NCI-H2196 treated with DMSO at 0.1 percent for 48 hours (cell line): ENCODE measurements around the gene PACRG.

Experiments used
- DNase-seq: peaks from one replicate; lab custom pipeline; 2025; ENCODE audit not compliant: unreplicated experiment; lab: John Stamatoyannopoulos, UW

Gene PACRG

GRCh38 chr6:162709431-162709830 lies 18.3 kb upstream of the PACRG start:
- DNase-seq: no peak

- DNase-seq: no peak
Observed at GRCh38 chr6:162710419-162710818, 17.4 kb upstream of the PACRG start.

DNA sequence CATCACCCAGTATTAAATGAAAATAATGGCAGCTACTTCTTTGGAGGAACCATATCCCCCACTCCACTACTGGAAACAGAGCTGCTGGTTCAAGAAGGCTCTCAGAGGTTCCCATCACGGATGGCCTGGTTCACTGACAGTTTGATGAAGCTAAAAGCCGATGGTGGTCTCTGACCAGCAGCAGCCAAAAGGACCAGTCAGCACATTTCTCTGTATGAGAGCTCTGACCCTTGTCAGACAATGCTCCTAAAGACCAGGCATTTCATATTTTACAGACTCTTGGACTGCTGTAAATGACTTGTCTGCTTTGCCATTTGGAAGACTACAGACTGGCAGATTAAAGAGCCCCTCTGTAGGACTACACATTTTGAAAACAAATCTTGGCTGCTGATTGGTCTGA lies 16.8 kb upstream of the PACRG start:
- DNase-seq: no peak

DNA sequence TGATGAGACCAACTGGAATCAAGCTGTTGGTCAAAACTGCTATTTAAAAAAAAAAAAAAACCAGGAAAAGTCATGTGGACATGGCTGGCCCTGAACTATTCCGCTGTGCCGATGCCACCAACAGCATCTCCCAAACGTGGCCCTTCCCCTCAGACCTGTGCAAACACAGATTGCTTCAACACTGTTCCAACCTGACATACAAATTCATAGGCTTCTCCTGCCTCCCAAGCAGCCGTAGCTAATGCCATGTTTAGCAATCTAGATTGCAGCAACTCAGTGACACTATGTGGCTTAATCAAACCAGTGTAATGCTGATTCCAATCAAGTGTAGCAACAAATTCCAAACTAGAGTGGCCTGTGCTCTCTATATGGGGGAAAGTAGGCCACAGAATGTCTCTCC lies 16.4 kb upstream of the PACRG start:
- DNase-seq: no peak

GRCh38 chr6:162712694-162713093 lies 15.1 kb upstream of the PACRG start:
- no peak for DNase-seq

GRCh38 chr6:162713974-162714780 lies 13.6 kb upstream of the PACRG start:
- no peak for DNase-seq

DNA sequence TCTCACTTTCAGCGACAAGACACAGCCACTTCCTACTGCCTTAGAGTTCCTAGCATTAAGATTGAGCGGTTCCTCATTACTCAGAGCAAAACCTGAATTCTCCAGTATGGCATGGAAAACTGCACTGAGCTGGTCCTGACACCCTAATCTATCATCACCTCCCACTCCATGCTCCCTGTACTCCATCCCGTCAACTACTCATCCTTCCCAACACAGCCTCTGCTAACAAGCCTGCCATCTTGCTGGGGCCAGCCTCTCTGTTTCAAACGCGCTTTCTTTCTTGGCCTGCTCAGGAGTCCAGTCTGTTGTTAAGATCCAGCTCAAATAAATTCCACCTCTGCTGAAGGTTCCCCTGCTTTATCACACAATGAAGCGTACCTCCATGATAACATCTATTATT lies 12.2 kb upstream of the PACRG start:
- DNase-seq: no peak

GRCh38 chr6:162719528-162719927 lies 8.2 kb upstream of the PACRG start:
- DNase-seq: no peak

- DNase-seq: no peak
Observed at GRCh38 chr6:162721404-162721687, 6.4 kb upstream of the PACRG start.

DNA sequence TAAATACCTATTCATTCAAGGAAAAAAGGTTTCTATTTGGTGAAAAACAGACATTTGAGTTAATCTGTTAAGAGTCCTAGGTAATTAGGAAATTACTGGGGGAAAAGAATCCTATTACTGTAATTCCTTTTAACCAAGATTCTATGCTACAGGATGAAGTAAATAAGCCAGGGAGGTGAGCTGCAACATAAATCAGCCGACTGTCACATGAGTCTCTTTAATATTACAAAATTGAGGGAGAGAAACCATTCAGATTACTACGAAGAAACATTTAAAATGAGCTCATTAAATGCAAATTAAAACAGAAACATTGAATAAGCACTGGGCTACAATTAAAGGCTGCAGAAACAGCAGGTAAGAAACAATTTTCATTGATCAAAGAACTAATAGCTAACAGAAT lies 5.5 kb upstream of the PACRG start:
- no peak for DNase-seq

GRCh38 chr6:162722633-162723032 lies 5.1 kb upstream of the PACRG start:
- no peak for DNase-seq

- DNase-seq: no peak
Observed at GRCh38 chr6:162726947-162727321, 840 bp upstream of the PACRG start.

DNA sequence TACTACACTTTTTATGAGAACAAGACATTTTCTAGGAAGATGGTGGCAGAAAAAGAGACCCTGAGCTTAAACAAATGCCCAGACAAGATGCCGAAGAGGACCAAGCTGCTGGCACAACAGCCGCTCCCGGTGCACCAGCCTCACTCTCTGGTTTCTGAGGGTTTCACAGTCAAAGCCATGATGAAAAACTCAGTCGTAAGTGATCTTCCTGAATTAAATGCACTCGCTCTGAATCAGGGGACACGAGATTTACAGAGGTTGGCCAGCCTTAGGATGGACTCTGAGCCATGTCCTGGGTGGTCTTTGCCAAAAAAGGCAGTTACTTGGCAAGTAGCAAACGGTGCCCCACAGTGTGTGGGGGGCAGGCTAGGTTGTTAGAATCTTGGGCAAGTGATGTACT lies 423 bp downstream of the PACRG start:
- no peak for DNase-seq

- DNase-seq: no peak
Observed at GRCh38 chr6:162728706-162729105, 932 bp downstream of the PACRG start.

DNA sequence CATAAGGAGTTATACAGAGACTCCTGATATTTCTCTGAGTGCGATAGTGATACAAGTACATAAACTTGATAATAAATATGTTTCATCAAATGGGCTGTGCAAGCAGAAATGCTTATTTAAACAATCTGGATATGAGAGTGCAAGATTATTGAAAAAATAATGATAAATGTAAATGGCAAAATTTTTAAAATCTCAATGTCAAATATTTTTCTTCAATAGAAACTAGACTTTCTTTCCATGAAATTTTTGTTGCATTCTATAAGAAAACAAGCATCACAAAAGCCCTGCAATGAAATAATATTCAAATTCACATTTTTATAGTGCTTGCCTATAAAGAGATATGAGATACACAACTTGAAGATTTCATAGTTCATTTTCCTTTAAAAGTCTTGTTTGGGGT lies 2.7 kb downstream of the PACRG start:
- DNase-seq: no peak

- DNase-seq: no peak
Observed at GRCh38 chr6:162733489-162733888, 5.7 kb downstream of the PACRG start.

DNA sequence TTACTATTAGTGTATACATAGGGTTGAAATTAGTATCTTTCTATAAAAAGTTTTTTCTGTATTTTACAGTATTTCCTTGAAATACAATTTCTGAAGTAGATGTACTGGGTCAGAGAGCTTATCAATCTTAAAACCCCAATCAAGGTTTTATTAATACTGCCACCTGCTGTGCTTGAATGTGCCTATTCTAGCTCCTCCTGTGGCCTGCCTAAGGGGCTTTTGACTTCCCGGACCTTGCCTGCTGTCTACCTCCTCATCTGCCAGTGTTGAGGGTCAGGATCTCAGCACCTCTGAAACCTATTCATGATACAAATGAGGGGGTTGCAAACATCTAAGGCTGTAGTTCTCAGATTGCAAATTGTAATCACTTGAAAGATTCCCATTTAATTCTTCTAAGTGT lies 9.2 kb downstream of the PACRG start:
- DNase-seq: no peak

DNA sequence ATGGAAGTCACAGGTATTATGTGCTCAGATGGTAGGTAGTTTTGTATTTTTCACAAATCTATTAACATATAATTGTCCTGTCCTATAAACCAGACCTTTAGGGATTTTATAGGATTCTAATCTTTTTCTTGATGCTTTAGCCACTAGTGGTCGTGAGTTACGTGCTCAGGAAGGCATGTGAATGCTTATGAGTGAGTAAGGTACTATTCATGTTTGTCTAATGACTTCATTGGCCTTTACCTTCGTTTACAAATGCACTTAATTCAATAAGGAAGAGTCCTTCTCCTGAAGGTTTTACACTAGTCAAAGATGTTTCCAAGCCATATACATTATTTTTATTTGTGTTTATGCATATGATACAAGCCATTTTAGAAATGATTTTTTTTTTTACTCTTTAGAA lies 23.0 kb downstream of the PACRG start:
- no peak for DNase-seq

- DNase-seq: no peak
Observed at GRCh38 chr6:162751211-162751859, 23.6 kb downstream of the PACRG start.

DNA sequence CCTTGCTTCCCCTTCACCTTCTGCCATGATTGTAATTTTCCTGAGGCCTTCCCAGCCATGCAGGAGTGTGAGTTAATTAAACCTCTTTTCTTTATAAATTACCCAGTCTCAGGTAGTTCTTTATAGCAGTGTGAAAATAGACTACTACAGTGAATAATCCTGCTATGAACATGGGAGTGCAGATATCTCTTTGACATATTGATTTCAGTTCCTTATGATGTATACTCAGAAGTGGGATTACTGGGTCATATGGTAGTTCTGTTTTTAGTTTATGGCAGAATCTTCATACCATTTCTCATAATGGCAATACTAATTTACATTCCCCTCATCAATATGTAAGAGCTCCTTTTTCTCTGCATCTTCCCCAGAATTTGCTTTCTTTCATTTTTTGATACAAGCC lies 26.0 kb downstream of the PACRG start:
- DNase-seq: no peak

DNA sequence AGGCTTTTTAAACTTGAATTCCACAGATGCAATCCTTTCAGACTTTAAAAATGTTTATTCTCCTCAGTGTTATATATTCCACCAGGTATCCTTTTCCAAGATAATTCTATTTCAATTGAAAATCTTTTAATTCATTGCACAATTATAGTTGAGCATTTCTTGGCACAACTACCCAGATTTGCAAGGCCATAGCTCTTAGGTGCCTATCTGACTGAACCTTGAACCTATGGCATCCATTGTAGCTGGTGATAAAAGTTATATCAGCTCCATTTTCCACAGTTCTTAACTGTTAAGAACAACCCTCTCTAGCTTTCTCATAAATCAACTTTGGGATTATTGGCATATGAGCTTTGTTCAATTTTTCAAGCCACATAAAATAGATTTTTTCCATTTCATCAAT lies 42.4 kb downstream of the PACRG start:
- no peak for DNase-seq

GRCh38 chr6:162770955-162771354 lies 43.2 kb downstream of the PACRG start:
- no peak for DNase-seq

- DNase-seq: no peak
Observed at GRCh38 chr6:162772466-162772865, 44.7 kb downstream of the PACRG start.
